ENCODE data around the gene DYNC2LI1.

DNA sequence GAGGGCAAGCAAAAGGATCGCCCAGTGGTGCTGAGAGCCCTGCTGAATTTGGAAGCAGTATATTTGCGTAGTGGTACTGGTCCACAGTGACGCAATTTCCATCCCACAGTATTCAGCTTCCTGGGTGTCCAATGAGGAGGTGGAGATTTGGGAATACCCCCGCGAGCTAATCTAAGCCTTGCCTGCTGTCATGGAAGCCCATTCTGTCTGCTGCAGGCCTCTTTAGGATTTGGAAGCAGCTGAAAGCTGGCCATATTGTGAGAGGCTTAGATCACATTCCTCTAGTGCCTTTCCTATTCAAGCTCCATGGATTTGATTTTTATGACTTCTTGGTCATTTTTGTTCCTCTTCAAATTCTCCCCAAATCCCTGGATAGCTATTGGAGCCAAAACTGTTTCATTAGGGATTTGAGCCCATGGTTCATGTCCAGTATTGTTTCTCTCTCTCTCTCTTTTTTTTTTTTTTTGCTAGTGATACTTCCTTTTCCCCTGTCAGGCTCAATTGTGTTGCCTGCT, 22.3 kb upstream of the DYNC2LI1 start:
- TF ChIP-seq CTCF (IDR thresholded peaks at IDR 0.05) (no peak), POLR2A (IDR thresholded peaks at IDR 0.05) (no peak), EP300 (IDR thresholded peaks at IDR 0.05) (no peak)

All from tibial nerve (tissue), 4 donors.